Activated naive CD8-positive, alpha-beta T cell (primary cell): ENCODE data around the gene COMMD4.
"Not testable (repeated sequence)": the region's sequence is repeated elsewhere in the genome, so short reads cannot be mapped to it uniquely, and the experiment has no call there.

Experiments used
- H3K27ac Mint-ChIP-seq: one replicate; pipeline ENCODE4 v1.8.0; 2021; ENCODE audit warnings: mixed read lengths
- H3K27me3 Mint-ChIP-seq: one replicate; pipeline ENCODE4 v1.8.0; 2021; ENCODE audit warnings: mixed read lengths
- H3K36me3 Mint-ChIP-seq: one replicate; pipeline ENCODE4 v1.8.0; 2021; ENCODE audit warnings: mixed read lengths
- H3K4me1 Mint-ChIP-seq: one replicate; pipeline ENCODE4 v1.8.0; 2021; ENCODE audit warnings: low read depth, mixed read lengths
- H3K4me3 Mint-ChIP-seq: one replicate; pipeline ENCODE4 v1.8.0; 2021; ENCODE audit warnings: mild to moderate bottlenecking, mixed read lengths
- H3K9me3 Mint-ChIP-seq: one replicate; pipeline ENCODE4 v1.8.0; 2021; ENCODE audit warnings: low read depth, mixed read lengths

Gene COMMD4

DNA sequence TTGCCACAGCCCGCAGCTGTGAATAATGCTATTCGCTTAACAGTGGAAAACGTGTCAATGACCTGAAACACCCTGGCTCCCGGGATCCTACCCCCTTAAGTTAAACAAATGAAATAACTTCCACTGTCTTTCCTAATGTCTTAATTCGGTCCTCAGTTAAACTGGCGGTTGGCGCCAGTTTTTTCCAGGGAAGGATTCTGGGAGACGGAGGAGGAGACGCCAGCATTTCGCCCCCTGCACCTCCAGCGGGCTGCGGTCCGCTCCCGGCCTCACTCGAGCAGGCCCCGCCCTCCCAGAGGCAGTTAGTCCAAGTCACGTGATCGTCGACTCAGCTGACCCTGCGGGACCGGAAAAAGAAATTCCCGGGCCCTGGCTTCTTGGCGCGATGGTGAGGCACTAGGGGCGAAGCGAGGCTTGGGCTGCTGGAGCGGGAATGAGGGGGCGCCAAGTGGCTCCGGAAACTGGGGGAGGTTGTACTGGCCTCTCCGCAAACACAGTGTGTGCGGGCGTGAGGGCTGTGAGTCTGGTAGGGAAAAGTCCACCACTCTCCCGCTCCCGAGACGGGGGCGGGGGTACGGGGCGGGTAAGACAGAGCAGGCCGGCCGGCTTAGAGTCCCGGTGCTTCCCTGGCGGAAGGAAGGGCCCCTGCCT is at the start of gene COMMD4:
COMMD4 (plus strand) TSS at position 359 of the 651 bp plus-strand sequence; CDS start at position 386, 27 bp downstream.
- Mint-ChIP-seq H3K4me3 (peak within 1 kb of the TSS; percentile 95), H3K36me3 (peaks cover 3% of the 10 kb centered on the region), H3K27me3 (no peaks in the 10 kb centered on the region), H3K27ac (peak within 1 kb of the TSS; percentile 89), H3K4me1 (peaks cover 19% of the 10 kb centered on the region), H3K9me3 (no peaks in the 10 kb centered on the region)

GRCh38 chr15:75293660-75294059 is 42.2 kb upstream of the COMMD4 start:
- H3K4me3 Mint-ChIP-seq, H3K27me3 Mint-ChIP-seq, H3K9me3 Mint-ChIP-seq, H3K4me1 Mint-ChIP-seq, H3K27ac Mint-ChIP-seq, H3K36me3 Mint-ChIP-seq: not testable (repeated sequence)

- not testable (repeated sequence) for H3K4me1 Mint-ChIP-seq, H3K36me3 Mint-ChIP-seq, H3K9me3 Mint-ChIP-seq, H3K27ac Mint-ChIP-seq, H3K27me3 Mint-ChIP-seq, H3K4me3 Mint-ChIP-seq
These were observed 37.1 kb upstream of the COMMD4 start for GRCh38 chr15:75298541-75299310.

- not testable (repeated sequence) for H3K36me3 Mint-ChIP-seq, H3K4me3 Mint-ChIP-seq, H3K27me3 Mint-ChIP-seq, H3K27ac Mint-ChIP-seq, H3K9me3 Mint-ChIP-seq, H3K4me1 Mint-ChIP-seq
These were observed 36.6 kb upstream of the COMMD4 start for GRCh38 chr15:75299311-75299688.

DNA sequence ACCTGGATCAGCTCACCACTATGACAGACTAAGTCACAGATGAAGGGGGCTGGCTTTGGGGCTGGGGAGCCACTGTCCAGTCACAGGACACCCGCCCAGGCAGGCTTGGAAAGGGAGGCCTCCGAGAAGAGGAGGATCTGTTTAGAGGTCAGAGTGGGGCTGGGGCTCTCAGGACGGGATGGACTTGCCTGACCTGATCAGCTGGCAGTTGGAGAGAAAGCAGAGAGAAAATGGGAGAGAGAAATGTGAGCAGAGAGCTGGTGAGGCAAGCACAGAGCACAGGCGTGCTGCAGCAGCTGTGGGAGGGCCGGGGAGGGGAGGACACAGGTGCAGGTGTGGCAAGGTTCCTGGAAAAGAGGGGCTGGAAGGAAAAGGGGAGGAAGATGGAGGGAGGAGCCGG is 35.8 kb upstream of the COMMD4 start:
- not testable (repeated sequence) for H3K27ac Mint-ChIP-seq, H3K9me3 Mint-ChIP-seq, H3K27me3 Mint-ChIP-seq, H3K4me1 Mint-ChIP-seq, H3K4me3 Mint-ChIP-seq, H3K36me3 Mint-ChIP-seq

- H3K36me3 Mint-ChIP-seq = no peaks in the 10 kb centered on the region
- no peak overlapping the region for H3K27ac Mint-ChIP-seq
- no peak overlapping the region for H3K4me3 Mint-ChIP-seq
- H3K4me1 Mint-ChIP-seq = no peaks in the 10 kb centered on the region
- peaks cover 10% of the 10 kb centered on the region for H3K27me3 Mint-ChIP-seq
- H3K9me3 Mint-ChIP-seq = no peaks in the 10 kb centered on the region
These were observed 33.5 kb upstream of the COMMD4 start for GRCh38 chr15:75302318-75302717.

- not testable (repeated sequence) for H3K36me3 Mint-ChIP-seq, H3K9me3 Mint-ChIP-seq, H3K4me1 Mint-ChIP-seq, H3K4me3 Mint-ChIP-seq, H3K27ac Mint-ChIP-seq, H3K27me3 Mint-ChIP-seq
These were observed 33.1 kb upstream of the COMMD4 start for GRCh38 chr15:75302753-75303152.

GRCh38 chr15:75306188-75306587 is 29.7 kb upstream of the COMMD4 start:
- peaks cover 10% of the 10 kb centered on the region for H3K27me3 Mint-ChIP-seq
- no peaks in the 10 kb centered on the region for H3K4me1 Mint-ChIP-seq
- no peaks in the 10 kb centered on the region for H3K9me3 Mint-ChIP-seq
- H3K27ac Mint-ChIP-seq = no peak overlapping the region
- no peak overlapping the region for H3K4me3 Mint-ChIP-seq
- H3K36me3 Mint-ChIP-seq = no peaks in the 10 kb centered on the region

DNA sequence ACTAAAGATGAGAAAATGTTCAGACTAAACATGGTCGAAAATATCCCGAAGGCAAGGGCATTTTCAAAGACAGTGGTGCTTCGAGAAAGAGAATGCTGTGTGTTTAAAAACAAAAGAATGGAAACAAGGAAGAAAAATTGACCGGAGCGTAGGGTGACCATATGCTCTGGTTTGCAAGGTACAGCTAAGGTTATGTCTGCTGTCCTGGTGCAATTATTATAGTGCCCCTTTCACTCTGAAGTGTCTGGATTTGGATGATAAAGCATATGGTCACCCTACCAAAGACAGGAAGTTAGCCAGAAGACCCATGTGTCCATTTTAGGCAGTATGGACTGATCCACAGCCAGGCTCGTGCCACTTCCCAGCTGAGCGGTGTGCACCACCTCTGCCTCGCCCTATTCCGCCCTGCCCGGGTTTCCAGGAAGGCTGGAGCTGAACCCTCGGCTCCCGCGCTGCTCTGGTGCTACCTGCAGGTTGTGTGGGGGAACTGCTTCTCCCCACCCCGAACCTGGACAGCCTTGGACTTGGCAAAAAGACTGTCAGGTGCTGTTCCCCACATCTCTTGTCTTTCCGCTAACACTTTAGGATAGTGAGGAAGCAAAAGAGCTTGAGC is 28.0 kb upstream of the COMMD4 start:
- no peaks in the 10 kb centered on the region for H3K9me3 Mint-ChIP-seq
- H3K27me3 Mint-ChIP-seq = peaks cover 12% of the 10 kb centered on the region
- no peaks in the 10 kb centered on the region for H3K36me3 Mint-ChIP-seq
- H3K4me1 Mint-ChIP-seq = no peaks in the 10 kb centered on the region
- no peak overlapping the region for H3K4me3 Mint-ChIP-seq
- no peak overlapping the region for H3K27ac Mint-ChIP-seq

DNA sequence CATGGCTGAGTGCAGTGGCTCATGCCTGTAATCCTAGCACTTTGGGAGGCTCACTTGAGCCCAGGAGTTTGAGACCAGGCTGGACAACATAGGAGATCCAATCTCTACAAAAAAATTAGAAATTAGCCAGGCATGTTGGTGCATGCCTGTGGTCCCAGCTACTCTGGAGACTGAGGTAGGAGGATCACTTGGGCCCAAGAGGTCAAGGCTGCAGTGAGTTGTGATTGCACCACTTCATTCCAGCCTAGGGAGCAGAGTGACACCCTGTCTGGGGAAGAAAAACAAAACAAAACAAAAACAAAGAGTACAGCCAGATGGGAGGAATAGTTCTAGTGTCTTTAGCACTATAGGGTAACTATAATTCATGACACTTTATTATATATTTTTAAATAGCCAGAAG is 26.2 kb upstream of the COMMD4 start:
- Mint-ChIP-seq H3K9me3 (no peaks in the 10 kb centered on the region), H3K27ac (no peak overlapping the region), H3K27me3 (peaks cover 9% of the 10 kb centered on the region), H3K36me3 (no peaks in the 10 kb centered on the region), H3K4me3 (no peak overlapping the region), H3K4me1 (no peaks in the 10 kb centered on the region)

- not testable (repeated sequence) for H3K27me3 Mint-ChIP-seq, H3K4me3 Mint-ChIP-seq, H3K27ac Mint-ChIP-seq, H3K36me3 Mint-ChIP-seq, H3K9me3 Mint-ChIP-seq, H3K4me1 Mint-ChIP-seq
These were observed 23.3 kb upstream of the COMMD4 start for GRCh38 chr15:75312548-75312947.

DNA sequence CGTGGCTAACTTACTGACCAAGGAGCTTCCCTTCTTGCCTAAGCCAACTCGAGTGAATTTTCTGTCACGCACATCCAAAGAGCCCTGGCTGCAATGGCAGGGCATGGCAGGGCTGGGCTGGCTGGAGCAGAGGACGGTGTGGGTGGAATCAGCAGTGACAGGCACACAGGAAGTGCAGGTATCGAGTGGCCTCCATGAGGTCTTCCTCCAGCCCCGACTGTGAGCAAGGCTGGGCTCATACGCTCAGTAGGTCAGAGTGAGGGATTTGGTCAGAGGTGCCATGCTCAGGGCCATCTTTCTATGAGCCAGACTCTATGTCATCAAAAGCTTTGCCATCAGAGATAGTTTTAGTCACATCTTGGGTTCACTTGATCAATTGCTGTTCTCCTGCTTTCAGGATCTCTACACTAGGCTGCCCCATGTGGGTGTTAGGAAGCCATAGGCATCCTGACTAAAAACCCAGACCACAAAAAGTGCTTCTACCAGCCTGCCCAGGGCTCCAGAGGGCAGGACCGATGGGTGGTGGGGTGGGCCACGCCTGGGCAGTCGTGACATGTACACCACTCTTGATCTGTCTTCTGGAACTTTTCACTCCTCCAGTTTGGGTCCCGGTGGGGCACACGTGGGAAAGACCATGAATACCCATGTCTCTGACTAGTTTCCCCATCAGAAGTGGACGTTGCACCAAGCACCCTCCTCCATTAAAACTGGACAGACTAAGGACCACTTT is 22.6 kb upstream of the COMMD4 start:
- H3K9me3 Mint-ChIP-seq = no peaks in the 10 kb centered on the region

GRCh38 chr15:75314552-75315290 is 21.1 kb upstream of the COMMD4 start:
- Mint-ChIP-seq H3K27me3 (peaks cover 2% of the 10 kb centered on the region), H3K9me3 (no peaks in the 10 kb centered on the region), H3K4me1 (no peaks in the 10 kb centered on the region), H3K36me3 (no peaks in the 10 kb centered on the region), H3K4me3 (no peak overlapping the region), H3K27ac (no peak overlapping the region)

More for the DNA sequence above, 22.6 kb upstream of the COMMD4 start:
- Mint-ChIP-seq H3K27me3 (peaks cover 2% of the 10 kb centered on the region), H3K4me1 (no peaks in the 10 kb centered on the region), H3K27ac (no peak overlapping the region), H3K36me3 (no peaks in the 10 kb centered on the region), H3K4me3 (no peak overlapping the region)

GRCh38 chr15:75319231-75319897 is 16.5 kb upstream of the COMMD4 start:
- not testable (repeated sequence) for H3K36me3 Mint-ChIP-seq, H3K27me3 Mint-ChIP-seq, H3K4me1 Mint-ChIP-seq, H3K27ac Mint-ChIP-seq, H3K4me3 Mint-ChIP-seq, H3K9me3 Mint-ChIP-seq
